IMR-90 (cell line): ENCODE data around the gene URAD. TPM values are rescaled to one million over a fixed set of nuclear protein-coding genes. Genes with fewer than 3 reads are reported as not detected.

Source experiments
- ATAC-seq: fragments of 200-7000 bp; cut with Tn5 transposase; 2 replicates; pipeline ENCODE4 v1.9.1; 2020; ENCODE audit warnings: low read depth, mild to moderate bottlenecking, moderate library complexity
- BruUV-seq: library from RNA; stranded (reverse); fragments of 400-500 nt; replicated peaks from 2 replicates; lab custom pipeline; 2021; lab: Mats Ljungman, UMichigan
- CTCF ChIA-PET: fragments of 300-600 bp; formaldehyde crosslinking; extraction: SDS; loops from one replicate; lab custom pipeline; 2021; ENCODE audit warnings: antibody characterized with exemption; lab: Yijun Ruan, JAX
- POLR2A ChIA-PET: fragments of 300-600 bp; sonication (Branson Sonifier 250); formaldehyde crosslinking; loops from one replicate; lab custom pipeline; 2022; ENCODE audit warnings: antibody characterized with exemption; ENCODE audit not compliant: unreplicated experiment; lab: Charles Lee
- DNase-seq: peaks from one replicate; pipeline ENCODE4 v3.0.0; 2013
- H2AFZ ChIP-seq: replicated peaks from 2 replicates; pipeline ENCODE3; 2013; ENCODE audit warnings: low read length, mild to moderate bottlenecking; ENCODE audit not compliant: poor library complexity
- H2AK5ac ChIP-seq: 2 replicates; pipeline ENCODE4 v1.6.1; 2013; ENCODE audit warnings: low read depth, low read length, inconsistent platforms
- H2AK9ac ChIP-seq: replicated peaks from 2 replicates; pipeline ENCODE3; 2013; ENCODE audit warnings: mild to moderate bottlenecking, low read depth, low read length, moderate library complexity; ENCODE audit not compliant: poor library complexity
- H2BK120ac ChIP-seq: 2 replicates; pipeline ENCODE4 v1.6.1; 2013; ENCODE audit warnings: low read depth, low read length, inconsistent platforms
- H2BK15ac ChIP-seq: 3 replicates; pipeline ENCODE4 v1.6.1; 2013; ENCODE audit warnings: low read depth, low read length, inconsistent platforms
- H2BK20ac ChIP-seq: 2 replicates; pipeline ENCODE4 v1.6.1; 2013; ENCODE audit warnings: low read depth, mild to moderate bottlenecking, inconsistent platforms, low read length, moderate library complexity
- H2BK5ac ChIP-seq: 2 replicates; pipeline ENCODE4 v1.6.1; 2013; ENCODE audit warnings: mild to moderate bottlenecking, low read depth, low read length, inconsistent platforms; ENCODE audit not compliant: poor library complexity, severe bottlenecking
- H3K14ac ChIP-seq: replicated peaks from 2 replicates; pipeline ENCODE4 v1.6.1; 2013; ENCODE audit warnings: low read depth, low read length, inconsistent platforms
- H3K18ac ChIP-seq: 2 replicates; pipeline ENCODE4 v1.6.1; 2013; ENCODE audit warnings: low read depth, low read length, control low read depth
- H3K23ac ChIP-seq: 2 replicates; pipeline ENCODE4 v1.6.1; 2013; ENCODE audit warnings: low read depth, low read length, inconsistent platforms
- H3K27ac ChIP-seq: 2 replicates; pipeline ENCODE4 v1.5.1; 2013; ENCODE audit warnings: mild to moderate bottlenecking, control low read depth, low read length; ENCODE audit not compliant: insufficient read depth
- H3K27me3 ChIP-seq: 2 replicates; pipeline ENCODE4 v1.6.1; 2013; ENCODE audit warnings: low read length; ENCODE audit not compliant: control insufficient read depth, insufficient read depth
- H3K36me3 ChIP-seq: 2 replicates; pipeline ENCODE4 v1.6.1; 2013; ENCODE audit warnings: low read length, mixed read lengths; ENCODE audit not compliant: control insufficient read depth, insufficient read depth
- H3K4ac ChIP-seq: 2 replicates; pipeline ENCODE4 v1.6.1; 2013; ENCODE audit warnings: low read depth, low read length, inconsistent platforms
- H3K4me1 ChIP-seq: 2 replicates; pipeline ENCODE4 v1.6.1; 2013; ENCODE audit warnings: low read length, mixed read lengths; ENCODE audit not compliant: control insufficient read depth, insufficient read depth
- H3K4me2 ChIP-seq: 2 replicates; pipeline ENCODE4 v1.6.1; 2013; ENCODE audit warnings: low read depth, mild to moderate bottlenecking, control low read depth, low read length, moderate library complexity
- H3K4me3 ChIP-seq: 2 replicates; pipeline ENCODE4 v1.5.1; 2013; ENCODE audit warnings: low read depth, mild to moderate bottlenecking, control low read depth, low read length, moderate library complexity; ENCODE audit not compliant: insufficient read depth
- H3K56ac ChIP-seq: 2 replicates; pipeline ENCODE4 v1.6.1; 2013; ENCODE audit warnings: low read length, inconsistent platforms; ENCODE audit not compliant: insufficient read depth; ENCODE audit errors: extremely low read depth
- H3K79me1 ChIP-seq, 2 experiments: 2 replicates each; pipeline ENCODE4 v1.6.1; 2013; ENCODE audit warnings: low read length in 2 of 2, inconsistent platforms in 1 of 2, low read depth in 1 of 2
- H3K9ac ChIP-seq: 2 replicates; pipeline ENCODE4 v1.6.1; 2013; ENCODE audit warnings: low read depth, low read length, control low read depth
- H3K9me1 ChIP-seq: 2 replicates; pipeline ENCODE4 v1.6.1; 2013; ENCODE audit warnings: low read length, inconsistent platforms; ENCODE audit not compliant: insufficient read depth
- H3K9me3 ChIP-seq: 2 replicates; pipeline ENCODE4 v1.6.1; 2013; ENCODE audit warnings: low read length; ENCODE audit not compliant: control insufficient read depth, insufficient read depth
- H4K20me1 ChIP-seq: 2 replicates; pipeline ENCODE4 v1.6.1; 2013; ENCODE audit warnings: low read length, inconsistent platforms; ENCODE audit not compliant: insufficient read depth
- H4K5ac ChIP-seq: 2 replicates; pipeline ENCODE4 v1.6.1; 2013; ENCODE audit warnings: mild to moderate bottlenecking, low read depth, low read length, control low read depth
- H4K8ac ChIP-seq, 2 experiments: 2 replicates each; pipeline ENCODE4 v1.6.1; 2013; ENCODE audit warnings: low read depth in 2 of 2, low read length in 2 of 2, control low read depth in 1 of 2, inconsistent platforms in 1 of 2
- H4K91ac ChIP-seq: 2 replicates; pipeline ENCODE4 v1.6.1; 2013; ENCODE audit warnings: low read depth, low read length, inconsistent platforms; ENCODE audit not compliant: insufficient read depth
- BHLHE40 ChIP-seq: fragments of 150-350 bp; IDR thresholded peaks from 2 replicates; pipeline ENCODE4 v1.6.1; 2016; ENCODE audit warnings: mild to moderate bottlenecking, low read depth, low read length
- CEBPB ChIP-seq: IDR thresholded peaks from 2 replicates; pipeline ENCODE4 v1.6.1; 2012; ENCODE audit warnings: low read depth, low read length, improper control_type of control experiment
- CHD1 ChIP-seq: IDR thresholded peaks from 2 replicates; pipeline ENCODE4 v1.6.1; 2012; ENCODE audit warnings: low read depth, low read length, improper control_type of control experiment
- CTCF ChIP-seq: conservative IDR thresholded peaks from 2 replicates; pipeline ENCODE4 v1.5.1; 2012; ENCODE audit warnings: mild to moderate bottlenecking, low read depth, low read length, improper control_type of control experiment
- FOS ChIP-seq: fragments of 150-350 bp; IDR thresholded peaks from 2 replicates; pipeline ENCODE4 v1.6.1; 2016; ENCODE audit warnings: low read depth, low read length
- MAFK ChIP-seq: IDR thresholded peaks from 2 replicates; pipeline ENCODE4 v1.6.1; 2012; ENCODE audit warnings: low read depth, low read length, improper control_type of control experiment
- MAZ ChIP-seq: IDR thresholded peaks from 2 replicates; pipeline ENCODE4 v1.6.1; 2012; ENCODE audit warnings: low read depth, mild to moderate bottlenecking, low read length, improper control_type of control experiment, moderate library complexity, borderline replicate concordance
- NFE2L2 ChIP-seq: fragments of 150-350 bp; IDR thresholded peaks from 2 replicates; pipeline ENCODE4 v1.6.1; 2016; ENCODE audit warnings: low read depth, mild to moderate bottlenecking, low read length
- POLR2A ChIP-seq: IDR thresholded peaks from 2 replicates; pipeline ENCODE4 v1.6.1; 2012; ENCODE audit warnings: mild to moderate bottlenecking, low read depth, low read length
- RAD21 ChIP-seq: IDR thresholded peaks from 2 replicates; pipeline ENCODE4 v1.6.1; 2012; ENCODE audit warnings: low read length, improper control_type of control experiment
- RCOR1 ChIP-seq: IDR thresholded peaks from 2 replicates; pipeline ENCODE4 v1.6.1; 2012; ENCODE audit warnings: mild to moderate bottlenecking, low read length, improper control_type of control experiment; ENCODE audit not compliant: insufficient replicate concordance
- RFX5 ChIP-seq: IDR thresholded peaks from 2 replicates; pipeline ENCODE4 v1.8.0; 2012; ENCODE audit warnings: low read depth, mild to moderate bottlenecking, low read length, moderate library complexity
- SMC3 ChIP-seq: fragments of 150-350 bp; IDR thresholded peaks from 2 replicates; pipeline ENCODE4 v1.6.1; 2016; ENCODE audit warnings: low read depth, mild to moderate bottlenecking, antibody characterized with exemption, low read length, moderate library complexity
- USF2 ChIP-seq: fragments of 150-350 bp; IDR thresholded peaks from 2 replicates; pipeline ENCODE4 v1.6.1; 2017; ENCODE audit warnings: mild to moderate bottlenecking, antibody characterized with exemption, low read length, low read depth
- WGBS, 2 experiments: methylation state at CpG; one replicate each; pipeline versions ENCODE4 v1.1.5 to v1.1.7; 2013; ENCODE audit warnings: missing lambda C conversion rate in 2 of 2; ENCODE audit not compliant: insufficient read length in 1 of 2; ENCODE audit errors: extremely low coverage in 2 of 2; 5-methylcytosine and 5-hydroxymethylcytosine counted together
- dilution Hi-C: fragments of 300-500 bp; cut with HindIII; formaldehyde crosslinking; loops from one replicate; pipeline ENCODE4 v1.14.3; 2018; ENCODE audit warnings: low sequenced_read_pairs; ENCODE audit not compliant: unreplicated experiment
- in situ Hi-C: fragments of 300-500 bp; cut with MboI; formaldehyde crosslinking; loops from 3 replicates; pipeline ENCODE4 v1.14.3; 2019; ENCODE audit warnings: low sequenced_read_pairs, inconsistent platforms, mixed read lengths
- intact Hi-C: fragments of 100-400 bp; cut with micrococcal nuclease; formaldehyde crosslinking; loops from 2 replicates; pipeline ENCODE4 v1.10.0; 2022
- polyA plus RNA-seq, 3 experiments: library from polyadenylated mRNA; depleted of rRNA; stranded (reverse); fragments of >200 nt; gene quantifications; 2 replicates each; pipeline ENCODE4 v1.2.3, GENCODE V29; 2012; ENCODE audit warnings: low replicate concordance in 1 of 3
- total RNA-seq: library from RNA; depleted of rRNA; stranded (reverse); fragments of >200 nt; gene quantifications from 2 replicates; pipeline ENCODE4 v1.2.3, GENCODE V29; 2012
- TF ChIP-seq, protein P1 (sequence below): fragments of 150-350 bp; IDR thresholded peaks from 2 replicates; pipeline ENCODE4 v1.6.1; 2016; ENCODE audit warnings: low read depth, mild to moderate bottlenecking, low read length, moderate library complexity, borderline replicate concordance

The URAD gene
- total and polyA plus RNA-seq, 2 of the 4 experiments (the other 2 are of a cell fraction) = not detected

- Histone ChIP-seq H3K4me2 (no peak overlapping the region), H4K8ac (no peak overlapping the region), H3K4me3 (no peak overlapping the region), H3K27me3 (no peaks in the 10 kb centered on the region; the same call in none of the 2 replicates), H2AK5ac (no peak overlapping the region), H3K36me3 (no peaks in the 10 kb centered on the region), H3K79me1 (no peaks in the 10 kb centered on the region), H4K91ac (no peak overlapping the region), H4K20me1 (no peaks in the 10 kb centered on the region), H3K27ac (no peak overlapping the region), H4K5ac (no peak overlapping the region), H3K9me3 (no peaks in the 10 kb centered on the region), H2BK15ac (no peak overlapping the region), H2BK20ac (no peak overlapping the region), H3K23ac (no peak overlapping the region), H3K9ac (no peak overlapping the region), H3K4me1 (no peaks in the 10 kb centered on the region; the same call in 1 of the 2 replicates), H2AK9ac (no peak overlapping the region), H3K14ac (no peak overlapping the region), H3K4ac (no peak overlapping the region), H3K56ac (no peak overlapping the region), H3K18ac (no peak overlapping the region), H2BK120ac (no peak overlapping the region), H2AFZ (no peak overlapping the region), H3K9me1 (0 out of 2 replicates have a peak, but pooled peaks cover 4% of the 10 kb centered on the region), H2BK5ac (no peak overlapping the region)
- TF ChIP-seq USF2 = no peak
- TF ChIP-seq CEBPB = no peak
- TF ChIP-seq MAFK = no peak
- TF ChIP-seq SMC3 = no peak
- TF ChIP-seq MAZ = no peak
- TF ChIP-seq FOS = no peak
- no peak for TF ChIP-seq RAD21
- TF ChIP-seq, protein P1, sequence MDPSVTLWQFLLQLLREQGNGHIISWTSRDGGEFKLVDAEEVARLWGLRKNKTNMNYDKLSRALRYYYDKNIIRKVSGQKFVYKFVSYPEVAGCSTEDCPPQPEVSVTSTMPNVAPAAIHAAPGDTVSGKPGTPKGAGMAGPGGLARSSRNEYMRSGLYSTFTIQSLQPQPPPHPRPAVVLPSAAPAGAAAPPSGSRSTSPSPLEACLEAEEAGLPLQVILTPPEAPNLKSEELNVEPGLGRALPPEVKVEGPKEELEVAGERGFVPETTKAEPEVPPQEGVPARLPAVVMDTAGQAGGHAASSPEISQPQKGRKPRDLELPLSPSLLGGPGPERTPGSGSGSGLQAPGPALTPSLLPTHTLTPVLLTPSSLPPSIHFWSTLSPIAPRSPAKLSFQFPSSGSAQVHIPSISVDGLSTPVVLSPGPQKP = no peak
- TF ChIP-seq CTCF = no peak
- TF ChIP-seq RCOR1 = no peak
- TF ChIP-seq NFE2L2 = no peak
- no peak for TF ChIP-seq POLR2A
- no peak for TF ChIP-seq CHD1
- no peak for TF ChIP-seq BHLHE40
- no peak for TF ChIP-seq RFX5
- dilution Hi-C loops = no loop called here
- POLR2A ChIA-PET = no interaction called here
- CTCF ChIA-PET = no interaction called here
- in situ Hi-C loops = no loop called here
- intact Hi-C loops = no loop called here
- no peak for DNase-seq
- BruUV-seq = no TSS peak
- 38% methylated on average over 1 of the region's 5 CpGs; no CpG with 5 or more reads in 1 of the 2 experiments for WGBS, 2 experiments
- ATAC-seq = no peak
Measured at GRCh38 chr13:28010046-28010445, 21.6 kb upstream of the URAD start.
